Measurements from ENCODE around the gene TIMM21. TPM values are rescaled to one million over a fixed set of nuclear protein-coding genes. Genes with fewer than 3 reads are reported as not detected.

Gene TIMM21
- total and polyA plus RNA-seq, 8 donors: 22.1 to 54.3 (median 45.9) TPM

- TF ChIP-seq, protein P1, sequence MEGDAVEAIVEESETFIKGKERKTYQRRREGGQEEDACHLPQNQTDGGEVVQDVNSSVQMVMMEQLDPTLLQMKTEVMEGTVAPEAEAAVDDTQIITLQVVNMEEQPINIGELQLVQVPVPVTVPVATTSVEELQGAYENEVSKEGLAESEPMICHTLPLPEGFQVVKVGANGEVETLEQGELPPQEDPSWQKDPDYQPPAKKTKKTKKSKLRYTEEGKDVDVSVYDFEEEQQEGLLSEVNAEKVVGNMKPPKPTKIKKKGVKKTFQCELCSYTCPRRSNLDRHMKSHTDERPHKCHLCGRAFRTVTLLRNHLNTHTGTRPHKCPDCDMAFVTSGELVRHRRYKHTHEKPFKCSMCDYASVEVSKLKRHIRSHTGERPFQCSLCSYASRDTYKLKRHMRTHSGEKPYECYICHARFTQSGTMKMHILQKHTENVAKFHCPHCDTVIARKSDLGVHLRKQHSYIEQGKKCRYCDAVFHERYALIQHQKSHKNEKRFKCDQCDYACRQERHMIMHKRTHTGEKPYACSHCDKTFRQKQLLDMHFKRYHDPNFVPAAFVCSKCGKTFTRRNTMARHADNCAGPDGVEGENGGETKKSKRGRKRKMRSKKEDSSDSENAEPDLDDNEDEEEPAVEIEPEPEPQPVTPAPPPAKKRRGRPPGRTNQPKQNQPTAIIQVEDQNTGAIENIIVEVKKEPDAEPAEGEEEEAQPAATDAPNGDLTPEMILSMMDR (IDR thresholded peaks at IDR 0.05): no peak
Observed at GRCh38 chr18:74191577-74191976, 43.3 kb downstream of the TIMM21 start.

DNA sequence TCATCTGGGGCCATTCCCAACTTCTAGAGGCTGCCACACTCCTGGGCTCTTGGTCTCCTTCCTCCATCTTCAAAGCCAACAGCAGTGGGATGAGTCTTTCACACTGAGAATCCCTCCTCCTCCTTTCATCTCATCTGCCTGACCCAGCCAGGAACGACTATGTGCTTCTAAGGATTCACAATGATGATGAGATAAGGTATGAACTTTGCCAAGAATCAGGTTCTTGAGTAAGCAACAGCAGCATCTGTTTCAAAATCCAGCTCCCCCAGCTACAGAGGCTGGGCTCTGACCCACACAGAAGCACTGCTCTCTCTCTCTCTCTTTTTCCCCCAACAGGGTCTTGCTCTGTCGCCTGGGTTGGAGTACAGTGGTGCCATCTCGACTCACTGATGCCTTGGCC lies 46.4 kb downstream of the TIMM21 start:
- Histone ChIP-seq H3K9me3 (no peaks in the 10 kb centered on the region), H3K36me3 (no peaks in the 10 kb centered on the region), H3K4me1 (peaks cover 0 to 6% of the 10 kb centered on the region in 2 donors), H3K4me3 (no peak overlapping the region), H3K27me3 (peaks cover 0 to 14% of the 10 kb centered on the region in 2 donors), H3K27ac (no peak overlapping the region)
- intact Hi-C loops (cut with DNase I): loop anchor here (5.0 to 10.0 kb wide), 2 partner anchors 148 to 150 kb away; no protein-coding TSS in a partner anchor
- ATAC-seq (no peak), DNase-seq (no peak)
- TF ChIP-seq, protein P1 (IDR thresholded peaks at IDR 0.05): no peak

More at GRCh38 chr18:74191577-74191976, 43.3 kb downstream of the TIMM21 start:
- Histone ChIP-seq H3K4me1 (no peaks in the 10 kb centered on the region), H3K36me3 (no peaks in the 10 kb centered on the region), H3K4me3 (no peak overlapping the region), H3K9me3 (no peaks in the 10 kb centered on the region), H3K27ac (no peak overlapping the region), H3K27me3 (peaks cover 0 to 14% of the 10 kb centered on the region in 2 donors)
- intact Hi-C loops (cut with DNase I): loop anchor here (5.0 to 10.0 kb wide), 2 partner anchors 151 to 153 kb away; no protein-coding TSS in a partner anchor
- ATAC-seq (no peak), DNase-seq (no peak)

DNA sequence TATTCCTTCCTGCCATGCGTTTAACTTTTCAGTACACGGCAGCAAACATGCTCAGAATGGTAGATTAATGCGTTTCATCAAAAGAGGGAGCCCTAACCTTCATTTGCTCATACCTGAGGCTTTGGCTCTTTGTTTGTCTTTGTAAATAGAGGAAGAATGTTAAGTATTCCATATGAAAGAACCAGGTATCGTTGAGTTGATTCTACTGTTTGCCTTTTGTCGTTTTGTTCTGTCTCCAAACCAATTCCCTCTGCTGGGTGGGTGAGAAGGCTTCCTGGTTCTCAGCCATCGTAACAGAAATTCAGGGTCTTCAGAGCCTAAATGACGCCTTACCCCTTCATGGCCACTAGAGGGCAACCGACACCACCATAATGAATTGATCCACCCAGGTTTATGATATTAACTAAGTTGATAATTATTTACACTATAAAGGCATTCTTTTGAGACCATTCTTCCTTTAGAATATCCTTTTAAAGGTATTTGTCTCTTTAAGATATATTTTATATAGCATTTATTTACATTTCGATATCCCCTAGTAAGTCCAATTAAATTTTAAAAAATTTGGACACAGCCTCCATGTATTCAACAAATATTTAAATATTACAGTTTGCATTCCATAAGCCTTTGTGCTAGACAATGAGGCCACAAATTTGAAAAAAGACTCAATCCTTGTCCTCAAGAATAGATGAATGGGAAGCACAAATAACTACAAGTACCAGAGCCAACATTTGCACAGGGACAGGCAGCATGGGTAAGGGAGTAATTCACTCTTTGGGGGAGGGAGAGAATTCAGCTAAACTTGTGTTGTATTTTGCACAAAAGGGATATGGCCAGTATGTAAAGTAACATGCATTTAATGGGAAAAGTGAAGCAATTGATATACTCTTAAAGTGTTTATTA lies 48.1 kb downstream of the TIMM21 start:
- TF ChIP-seq, protein P1 (IDR thresholded peaks at IDR 0.05): peak; percentile 77 to 85
- Histone ChIP-seq H3K9me3 (no peaks in the 10 kb centered on the region), H3K27ac (peak overlapping the region; percentile 57 to 72), H3K4me1 (peaks cover 0 to 13% of the 10 kb centered on the region in 2 donors), H3K4me3 (no peak overlapping the region), H3K27me3 (peaks cover 0 to 14% of the 10 kb centered on the region in 2 donors), H3K36me3 (no peaks in the 10 kb centered on the region)
- intact Hi-C loops (cut with DNase I): loop anchor here in 1 of 2 donors (10.0 kb wide), 1 partner anchor 148 kb away; no protein-coding TSS in a partner anchor
- ATAC-seq (peak; percentile 83), DNase-seq (peak in 2 of 4 donors; percentile 67 to 85)

DNA sequence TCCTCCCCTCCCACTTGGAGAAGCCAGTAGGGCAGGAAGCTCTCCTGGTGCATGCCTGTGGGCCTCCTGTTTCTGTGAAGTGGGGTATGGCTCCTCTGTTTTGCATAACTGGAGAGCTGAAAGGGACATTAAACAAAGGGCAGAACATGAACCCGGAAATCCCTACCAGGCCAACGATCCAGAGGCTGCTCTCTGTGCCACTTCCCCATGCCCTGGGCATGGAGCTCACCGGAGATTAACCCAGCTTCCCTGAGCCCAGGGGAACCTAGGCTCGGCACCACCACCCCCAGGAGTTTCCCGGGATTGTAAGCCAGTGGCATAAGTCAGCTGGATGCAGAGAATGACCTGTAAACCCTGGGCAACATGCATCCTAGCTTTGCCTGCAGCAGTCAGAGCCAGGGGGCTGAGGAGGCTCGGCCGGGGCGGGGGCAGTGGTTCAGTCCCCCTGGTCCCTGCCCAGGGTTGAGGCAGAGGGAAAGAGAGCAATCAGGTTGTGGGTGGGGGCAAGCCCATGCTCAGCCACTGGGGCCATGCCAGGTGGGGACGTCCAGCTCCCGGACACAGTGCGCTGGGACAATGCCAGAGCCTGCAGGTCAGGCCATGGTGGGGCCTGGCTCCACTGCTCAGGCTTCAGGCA lies 49.5 kb downstream of the TIMM21 start:
- Histone ChIP-seq H3K27ac (peak overlapping the region; percentile 57 to 72), H3K4me3 (no peak overlapping the region), H3K9me3 (no peaks in the 10 kb centered on the region), H3K36me3 (no peaks in the 10 kb centered on the region), H3K27me3 (peaks cover 0 to 14% of the 10 kb centered on the region in 2 donors), H3K4me1 (peaks cover 0 to 13% of the 10 kb centered on the region in 2 donors)
- TF ChIP-seq, protein P1 (IDR thresholded peaks at IDR 0.05): no peak
- ATAC-seq: peak; percentile 85
- intact Hi-C loops (cut with DNase I): loop anchor here in 1 of 2 donors (10.0 kb wide), 1 partner anchor 147 kb away; no protein-coding TSS in a partner anchor
- peak in 2 of 4 donors; percentile 46 to 74 for DNase-seq
